GM12873 (cell line): ENCODE measurements around the gene ANKMY1.

Experiments
- TF ChIP-seq, protein P1 (sequence below): IDR thresholded peaks from 2 replicates; pipeline ENCODE4 v1.5.1; 2012; ENCODE audit warnings: low read depth, mild to moderate bottlenecking, moderate library complexity, low read length, control low read depth; ENCODE audit not compliant: insufficient read depth; ENCODE audit errors: missing control alignments

Gene ANKMY1

GRCh38 chr2:240453461-240454105, 104.2 kb downstream of the ANKMY1 start:
- TF ChIP-seq, protein P1, sequence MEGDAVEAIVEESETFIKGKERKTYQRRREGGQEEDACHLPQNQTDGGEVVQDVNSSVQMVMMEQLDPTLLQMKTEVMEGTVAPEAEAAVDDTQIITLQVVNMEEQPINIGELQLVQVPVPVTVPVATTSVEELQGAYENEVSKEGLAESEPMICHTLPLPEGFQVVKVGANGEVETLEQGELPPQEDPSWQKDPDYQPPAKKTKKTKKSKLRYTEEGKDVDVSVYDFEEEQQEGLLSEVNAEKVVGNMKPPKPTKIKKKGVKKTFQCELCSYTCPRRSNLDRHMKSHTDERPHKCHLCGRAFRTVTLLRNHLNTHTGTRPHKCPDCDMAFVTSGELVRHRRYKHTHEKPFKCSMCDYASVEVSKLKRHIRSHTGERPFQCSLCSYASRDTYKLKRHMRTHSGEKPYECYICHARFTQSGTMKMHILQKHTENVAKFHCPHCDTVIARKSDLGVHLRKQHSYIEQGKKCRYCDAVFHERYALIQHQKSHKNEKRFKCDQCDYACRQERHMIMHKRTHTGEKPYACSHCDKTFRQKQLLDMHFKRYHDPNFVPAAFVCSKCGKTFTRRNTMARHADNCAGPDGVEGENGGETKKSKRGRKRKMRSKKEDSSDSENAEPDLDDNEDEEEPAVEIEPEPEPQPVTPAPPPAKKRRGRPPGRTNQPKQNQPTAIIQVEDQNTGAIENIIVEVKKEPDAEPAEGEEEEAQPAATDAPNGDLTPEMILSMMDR, result no peak

DNA sequence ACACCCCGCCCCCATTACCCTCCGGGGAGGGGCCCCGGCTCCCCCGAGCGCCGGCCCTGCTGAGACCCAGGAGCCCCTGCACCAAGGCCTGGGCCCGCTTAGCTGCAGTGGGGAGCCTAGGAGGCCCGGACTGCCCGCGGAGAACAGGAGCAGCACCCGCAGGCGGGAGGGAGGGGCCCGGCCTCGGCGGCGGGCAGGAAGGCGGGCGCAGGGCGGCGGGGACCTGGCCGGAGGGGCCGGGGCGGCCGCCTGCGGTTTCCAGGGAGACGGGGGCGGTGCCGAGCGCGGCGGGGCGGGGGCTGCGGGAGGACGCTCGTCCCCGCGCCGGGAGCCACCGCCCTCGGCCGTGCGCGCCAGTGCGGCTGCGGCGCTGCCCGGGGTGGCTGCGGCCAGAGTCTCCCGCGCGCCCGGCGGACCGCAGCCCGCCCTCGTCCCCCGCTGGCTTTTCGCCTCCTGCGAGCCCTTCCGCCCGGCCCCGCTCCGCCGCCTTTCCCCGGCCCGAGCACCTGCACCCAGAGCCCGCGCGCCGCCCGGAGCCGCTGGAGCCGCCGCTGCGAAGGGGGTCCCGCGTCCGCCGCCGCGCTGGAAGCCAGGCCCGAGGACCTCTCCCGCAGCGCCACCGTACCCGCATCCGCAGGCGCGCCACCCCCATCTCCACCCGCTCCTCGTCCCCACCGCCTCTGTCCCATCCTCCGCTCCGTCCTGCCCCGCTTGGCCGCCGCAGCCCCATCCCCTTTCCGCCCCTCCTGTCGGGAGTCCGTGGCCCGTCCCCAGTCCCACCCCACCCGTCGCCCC, 105.1 kb downstream of the ANKMY1 start:
- TF ChIP-seq, protein P1, result no peak

- TF ChIP-seq, protein P1, result no peak
Observed at GRCh38 chr2:240451791-240452461, 105.9 kb downstream of the ANKMY1 start.

DNA sequence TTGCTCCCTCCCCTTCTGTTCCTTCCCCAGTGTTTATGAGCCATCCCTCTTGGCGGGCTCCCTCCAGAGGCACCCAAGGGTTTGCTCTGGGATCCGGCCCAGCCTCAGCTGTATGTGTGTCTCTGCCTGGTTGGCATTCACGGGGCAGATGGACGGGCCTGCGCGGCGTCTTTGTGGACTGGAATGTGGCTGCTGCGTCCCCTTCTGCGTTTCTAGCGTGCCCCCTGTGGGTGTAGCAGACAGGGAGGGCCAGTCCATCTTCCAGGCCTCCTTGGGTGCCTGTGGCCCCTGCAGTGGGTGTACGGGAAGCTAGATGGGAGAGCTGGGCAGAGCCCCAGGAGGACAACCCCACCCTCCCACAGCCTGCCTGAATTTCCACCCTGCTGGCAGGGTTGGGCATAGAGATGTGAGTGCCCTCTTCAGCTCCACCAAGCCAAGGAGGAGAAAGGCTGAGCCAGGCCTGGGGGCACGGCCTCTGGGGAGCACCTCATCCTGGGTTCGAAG, 106.6 kb downstream of the ANKMY1 start:
- TF ChIP-seq, protein P1, result no peak

DNA sequence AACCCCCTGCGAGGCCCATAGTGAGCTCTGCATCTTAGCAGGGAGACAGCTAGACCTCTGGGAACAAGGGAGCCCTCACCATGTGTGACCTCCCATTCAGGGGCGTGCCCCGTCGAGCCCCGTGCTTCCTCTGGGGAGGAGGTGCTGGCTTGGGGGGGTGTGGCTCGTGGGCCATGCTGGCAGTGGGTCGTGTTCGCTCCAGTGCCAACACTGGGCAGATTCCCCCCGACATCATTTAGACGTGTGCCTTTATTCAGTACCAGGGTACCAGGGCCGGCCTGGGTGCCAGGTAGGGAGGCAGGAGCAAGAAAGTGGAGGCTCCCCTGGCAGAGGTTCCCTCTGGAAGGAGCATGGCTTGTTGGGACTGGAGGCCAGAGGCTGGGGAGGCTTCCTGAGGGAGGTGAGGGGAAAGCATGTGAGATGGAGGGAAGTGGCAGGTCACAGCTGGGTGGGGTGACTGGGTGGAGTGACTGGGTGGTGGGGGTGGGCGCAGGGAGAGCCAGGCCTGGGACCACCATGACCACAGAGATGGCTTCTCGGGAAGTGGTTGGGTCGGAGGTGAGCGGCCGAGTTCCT, 107.2 kb downstream of the ANKMY1 start:
- TF ChIP-seq, protein P1, result no peak

DNA sequence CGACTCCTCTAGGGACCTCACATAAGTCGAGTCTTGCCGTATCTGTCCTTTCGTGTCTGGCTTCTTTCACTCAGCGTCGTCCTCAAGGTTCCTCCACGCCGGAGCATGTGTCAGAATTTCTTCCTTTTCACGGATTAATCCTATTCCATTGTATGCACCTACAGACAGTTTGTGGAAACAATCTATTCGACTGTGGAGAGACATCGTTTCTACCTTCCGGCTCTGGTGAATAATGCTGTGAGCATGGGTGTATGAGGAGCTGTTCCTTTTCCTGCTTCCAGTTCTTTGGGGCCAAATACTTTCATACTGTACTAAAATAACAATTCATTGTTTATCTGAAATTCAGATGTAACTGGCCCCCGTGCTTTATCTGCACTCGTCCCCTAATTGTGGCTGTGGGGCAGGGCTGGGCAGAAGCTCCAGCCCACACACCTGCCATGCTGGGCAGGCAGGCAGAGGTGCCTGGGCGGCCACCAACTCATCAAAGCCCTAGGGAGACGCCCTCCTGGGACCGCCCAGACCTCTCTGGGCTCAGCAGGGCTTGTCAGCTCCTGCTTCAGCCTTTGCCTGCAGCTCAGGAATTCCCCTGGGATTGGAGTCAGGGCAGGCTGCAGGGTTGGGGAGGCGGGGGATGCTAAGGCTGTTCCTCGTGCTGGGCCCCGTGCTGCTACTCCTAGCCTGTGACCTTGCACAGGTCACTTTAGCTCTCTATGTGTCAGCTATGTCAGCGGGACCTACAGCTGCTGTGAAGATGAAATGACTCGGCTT, 107.8 kb downstream of the ANKMY1 start:
- TF ChIP-seq, protein P1, result no peak
